HL-60 (cell line): Measurements from ENCODE around the gene SUSD1.

Experiments
- TF ChIP-seq, protein P1 (sequence below): IDR thresholded peaks from one replicate; pipeline ENCODE4 v1.5.1; 2011; ENCODE audit warnings: low read length, control low read depth, inconsistent platforms; ENCODE audit not compliant: insufficient read depth
- TF ChIP-seq, protein P2 (sequence below): IDR thresholded peaks from 2 replicates; pipeline ENCODE4 v1.6.1; 2012; ENCODE audit warnings: low read depth; ENCODE audit not compliant: insufficient replicate concordance

- TF ChIP-seq, protein P1, sequence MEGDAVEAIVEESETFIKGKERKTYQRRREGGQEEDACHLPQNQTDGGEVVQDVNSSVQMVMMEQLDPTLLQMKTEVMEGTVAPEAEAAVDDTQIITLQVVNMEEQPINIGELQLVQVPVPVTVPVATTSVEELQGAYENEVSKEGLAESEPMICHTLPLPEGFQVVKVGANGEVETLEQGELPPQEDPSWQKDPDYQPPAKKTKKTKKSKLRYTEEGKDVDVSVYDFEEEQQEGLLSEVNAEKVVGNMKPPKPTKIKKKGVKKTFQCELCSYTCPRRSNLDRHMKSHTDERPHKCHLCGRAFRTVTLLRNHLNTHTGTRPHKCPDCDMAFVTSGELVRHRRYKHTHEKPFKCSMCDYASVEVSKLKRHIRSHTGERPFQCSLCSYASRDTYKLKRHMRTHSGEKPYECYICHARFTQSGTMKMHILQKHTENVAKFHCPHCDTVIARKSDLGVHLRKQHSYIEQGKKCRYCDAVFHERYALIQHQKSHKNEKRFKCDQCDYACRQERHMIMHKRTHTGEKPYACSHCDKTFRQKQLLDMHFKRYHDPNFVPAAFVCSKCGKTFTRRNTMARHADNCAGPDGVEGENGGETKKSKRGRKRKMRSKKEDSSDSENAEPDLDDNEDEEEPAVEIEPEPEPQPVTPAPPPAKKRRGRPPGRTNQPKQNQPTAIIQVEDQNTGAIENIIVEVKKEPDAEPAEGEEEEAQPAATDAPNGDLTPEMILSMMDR, result no peak
- TF ChIP-seq, protein P2, sequence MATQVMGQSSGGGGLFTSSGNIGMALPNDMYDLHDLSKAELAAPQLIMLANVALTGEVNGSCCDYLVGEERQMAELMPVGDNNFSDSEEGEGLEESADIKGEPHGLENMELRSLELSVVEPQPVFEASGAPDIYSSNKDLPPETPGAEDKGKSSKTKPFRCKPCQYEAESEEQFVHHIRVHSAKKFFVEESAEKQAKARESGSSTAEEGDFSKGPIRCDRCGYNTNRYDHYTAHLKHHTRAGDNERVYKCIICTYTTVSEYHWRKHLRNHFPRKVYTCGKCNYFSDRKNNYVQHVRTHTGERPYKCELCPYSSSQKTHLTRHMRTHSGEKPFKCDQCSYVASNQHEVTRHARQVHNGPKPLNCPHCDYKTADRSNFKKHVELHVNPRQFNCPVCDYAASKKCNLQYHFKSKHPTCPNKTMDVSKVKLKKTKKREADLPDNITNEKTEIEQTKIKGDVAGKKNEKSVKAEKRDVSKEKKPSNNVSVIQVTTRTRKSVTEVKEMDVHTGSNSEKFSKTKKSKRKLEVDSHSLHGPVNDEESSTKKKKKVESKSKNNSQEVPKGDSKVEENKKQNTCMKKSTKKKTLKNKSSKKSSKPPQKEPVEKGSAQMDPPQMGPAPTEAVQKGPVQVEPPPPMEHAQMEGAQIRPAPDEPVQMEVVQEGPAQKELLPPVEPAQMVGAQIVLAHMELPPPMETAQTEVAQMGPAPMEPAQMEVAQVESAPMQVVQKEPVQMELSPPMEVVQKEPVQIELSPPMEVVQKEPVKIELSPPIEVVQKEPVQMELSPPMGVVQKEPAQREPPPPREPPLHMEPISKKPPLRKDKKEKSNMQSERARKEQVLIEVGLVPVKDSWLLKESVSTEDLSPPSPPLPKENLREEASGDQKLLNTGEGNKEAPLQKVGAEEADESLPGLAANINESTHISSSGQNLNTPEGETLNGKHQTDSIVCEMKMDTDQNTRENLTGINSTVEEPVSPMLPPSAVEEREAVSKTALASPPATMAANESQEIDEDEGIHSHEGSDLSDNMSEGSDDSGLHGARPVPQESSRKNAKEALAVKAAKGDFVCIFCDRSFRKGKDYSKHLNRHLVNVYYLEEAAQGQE, result no peak
Observed at GRCh38 chr9:112084334-112084733, 90.8 kb downstream of the SUSD1 start.
